Type B pancreatic cell (in vitro differentiated cells): ENCODE data around the gene SPRY4. TPM values are rescaled to one million over a fixed set of nuclear protein-coding genes. Genes with fewer than 3 reads are reported as not detected.
"Not testable (repeated sequence)": the region's sequence is repeated elsewhere in the genome, so short reads cannot be mapped to it uniquely, and the experiment has no call there.

Source experiments
- DNase-seq: peaks from one replicate; pipeline ENCODE4 v3.0.0; 2021; ENCODE audit warnings: mixed read lengths; ENCODE audit not compliant: unreplicated experiment; ENCODE audit errors: extremely low spot score
- H3K27ac Mint-ChIP-seq: 2 replicates; pipeline ENCODE4 v1.8.0; 2021; ENCODE audit warnings: mild to moderate bottlenecking, mixed read lengths
- H3K27me3 Mint-ChIP-seq: 2 replicates; pipeline ENCODE4 v1.8.0; 2021; ENCODE audit warnings: mixed read lengths
- H3K36me3 Mint-ChIP-seq: 2 replicates; pipeline ENCODE4 v1.8.0; 2021; ENCODE audit warnings: mixed read lengths
- H3K4me1 Mint-ChIP-seq: one replicate; pipeline ENCODE4 v1.8.0; 2021; ENCODE audit warnings: mixed read lengths; ENCODE audit not compliant: unreplicated experiment
- H3K4me3 Mint-ChIP-seq: 2 replicates; pipeline ENCODE4 v1.8.0; 2021; ENCODE audit warnings: mild to moderate bottlenecking, mixed read lengths
- H3K9me3 Mint-ChIP-seq: 2 replicates; pipeline ENCODE4 v1.8.0; 2021; ENCODE audit warnings: mixed read lengths
- total RNA-seq: library from RNA; stranded (reverse); gene quantifications from 2 replicates; pipeline ENCODE4 v1.2.1, GENCODE V29; 2021; ENCODE audit warnings: low replicate concordance
- TF ChIP-seq, protein P1 (sequence below): fragments of 200-600 bp; sonication (generic); conservative IDR thresholded peaks from 2 replicates; pipeline ENCODE4 v1.5.0; 2021; ENCODE audit warnings: antibody characterized with exemption, mild to moderate bottlenecking

Gene SPRY4
- total RNA-seq, 1 donor from 2014 or later: 20.7 TPM

GRCh38 chr5:142343531-142343930 lies 18.7 kb upstream of the SPRY4 start:
- H3K4me1 Mint-ChIP-seq: no peaks in the 10 kb centered on the region
- DNase-seq: no peak
- H3K27me3 Mint-ChIP-seq: no peaks in the 10 kb centered on the region
- peaks cover 5% of the 10 kb centered on the region for H3K36me3 Mint-ChIP-seq
- H3K9me3 Mint-ChIP-seq: peaks cover 11% of the 10 kb centered on the region
- H3K27ac Mint-ChIP-seq: no peak overlapping the region
- TF ChIP-seq, protein P1, sequence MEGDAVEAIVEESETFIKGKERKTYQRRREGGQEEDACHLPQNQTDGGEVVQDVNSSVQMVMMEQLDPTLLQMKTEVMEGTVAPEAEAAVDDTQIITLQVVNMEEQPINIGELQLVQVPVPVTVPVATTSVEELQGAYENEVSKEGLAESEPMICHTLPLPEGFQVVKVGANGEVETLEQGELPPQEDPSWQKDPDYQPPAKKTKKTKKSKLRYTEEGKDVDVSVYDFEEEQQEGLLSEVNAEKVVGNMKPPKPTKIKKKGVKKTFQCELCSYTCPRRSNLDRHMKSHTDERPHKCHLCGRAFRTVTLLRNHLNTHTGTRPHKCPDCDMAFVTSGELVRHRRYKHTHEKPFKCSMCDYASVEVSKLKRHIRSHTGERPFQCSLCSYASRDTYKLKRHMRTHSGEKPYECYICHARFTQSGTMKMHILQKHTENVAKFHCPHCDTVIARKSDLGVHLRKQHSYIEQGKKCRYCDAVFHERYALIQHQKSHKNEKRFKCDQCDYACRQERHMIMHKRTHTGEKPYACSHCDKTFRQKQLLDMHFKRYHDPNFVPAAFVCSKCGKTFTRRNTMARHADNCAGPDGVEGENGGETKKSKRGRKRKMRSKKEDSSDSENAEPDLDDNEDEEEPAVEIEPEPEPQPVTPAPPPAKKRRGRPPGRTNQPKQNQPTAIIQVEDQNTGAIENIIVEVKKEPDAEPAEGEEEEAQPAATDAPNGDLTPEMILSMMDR: no peak
- no peak overlapping the region for H3K4me3 Mint-ChIP-seq

DNA sequence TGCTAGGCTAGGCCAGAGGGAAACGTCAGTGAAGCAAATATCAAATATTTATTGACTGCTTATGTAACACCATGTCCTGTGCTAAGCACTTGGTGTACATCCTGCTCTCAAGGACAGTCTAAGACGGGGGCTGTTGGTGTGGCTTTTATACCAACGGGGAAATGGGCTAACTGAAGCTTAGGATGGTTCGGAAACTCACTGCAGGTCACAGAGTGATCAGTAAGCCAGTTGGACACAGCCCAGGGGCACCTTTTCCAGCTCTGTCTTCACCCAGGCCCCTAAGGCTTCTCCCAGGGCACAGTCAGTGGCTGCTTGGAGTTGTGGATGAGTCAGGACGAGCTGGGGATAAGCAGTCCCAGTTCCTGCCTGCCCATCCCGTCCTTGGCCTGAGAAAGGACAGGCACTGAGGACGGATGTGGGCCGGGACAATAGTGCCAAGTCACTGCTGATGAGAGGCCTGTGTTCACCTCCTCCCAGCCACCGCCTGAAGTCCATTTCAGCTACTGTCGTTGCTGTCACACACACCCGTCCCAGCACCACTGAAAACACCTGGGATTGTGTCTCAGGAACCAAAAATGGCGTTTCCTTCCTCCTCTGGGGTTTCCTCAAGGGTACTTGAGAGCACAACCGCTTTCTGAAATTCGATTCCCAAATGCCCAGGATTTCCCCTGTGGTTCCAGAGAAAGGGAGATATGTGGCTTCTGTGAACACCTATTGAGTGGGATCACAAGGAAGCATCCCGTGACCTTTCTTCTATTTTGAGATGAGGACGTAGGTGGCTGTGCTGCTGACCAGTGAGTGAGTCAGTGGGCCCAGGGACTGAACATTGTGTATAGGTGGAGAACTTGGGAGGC lies 17.5 kb upstream of the SPRY4 start:
- Mint-ChIP-seq H3K27ac (no peak overlapping the region), H3K27me3 (no peaks in the 10 kb centered on the region), H3K4me3 (no peak overlapping the region), H3K9me3 (peaks cover 11% of the 10 kb centered on the region), H3K4me1 (no peaks in the 10 kb centered on the region), H3K36me3 (peaks cover 5% of the 10 kb centered on the region)
- DNase-seq: no peak
- TF ChIP-seq, protein P1: no peak

GRCh38 chr5:142339781-142340180 lies 15.0 kb upstream of the SPRY4 start:
- H3K36me3 Mint-ChIP-seq: peaks cover 5% of the 10 kb centered on the region
- no peak overlapping the region for H3K27ac Mint-ChIP-seq
- DNase-seq: no peak
- H3K4me3 Mint-ChIP-seq: no peak overlapping the region
- no peaks in the 10 kb centered on the region for H3K27me3 Mint-ChIP-seq
- H3K4me1 Mint-ChIP-seq: no peaks in the 10 kb centered on the region
- TF ChIP-seq, protein P1: no peak
- H3K9me3 Mint-ChIP-seq: peaks cover 10% of the 10 kb centered on the region

DNA sequence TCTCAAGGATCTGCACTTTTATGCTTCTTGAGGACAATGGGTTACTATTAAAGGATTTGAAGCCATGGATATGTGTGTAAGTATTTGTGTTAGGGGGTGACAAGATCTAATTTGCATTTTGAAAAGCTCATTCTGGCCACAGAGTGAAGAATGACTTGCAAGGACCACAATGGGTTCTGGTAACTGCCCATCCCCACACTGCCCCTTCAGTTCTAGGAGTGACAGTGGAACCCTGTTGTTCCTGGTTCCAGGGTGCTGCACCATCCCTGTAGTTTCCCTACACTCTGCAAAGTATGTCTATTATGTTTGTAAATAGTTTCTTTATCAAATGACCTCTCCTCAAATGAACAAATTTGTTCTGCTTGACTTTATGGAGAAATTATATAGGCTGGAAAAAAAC lies 9.7 kb upstream of the SPRY4 start:
- H3K36me3 Mint-ChIP-seq: no peaks in the 10 kb centered on the region
- DNase-seq: no peak
- TF ChIP-seq, protein P1: no peak
- H3K4me1 Mint-ChIP-seq: no peaks in the 10 kb centered on the region
- no peak overlapping the region for H3K4me3 Mint-ChIP-seq
- no peak overlapping the region for H3K27ac Mint-ChIP-seq
- H3K27me3 Mint-ChIP-seq: no peaks in the 10 kb centered on the region
- no peaks in the 10 kb centered on the region for H3K9me3 Mint-ChIP-seq

- not testable (repeated sequence) for H3K9me3 Mint-ChIP-seq, H3K4me1 Mint-ChIP-seq, H3K4me3 Mint-ChIP-seq, H3K27ac Mint-ChIP-seq, H3K27me3 Mint-ChIP-seq, H3K36me3 Mint-ChIP-seq, DNase-seq
Observed at GRCh38 chr5:142333749-142334148, 8.9 kb upstream of the SPRY4 start.

- DNase-seq: no peak
- Mint-ChIP-seq H3K27me3 (peaks cover 5% of the 10 kb centered on the region), H3K9me3 (no peaks in the 10 kb centered on the region), H3K36me3 (no peaks in the 10 kb centered on the region), H3K4me1 (peaks cover 24% of the 10 kb centered on the region), H3K27ac (no peak overlapping the region), H3K4me3 (no peak overlapping the region)
- TF ChIP-seq, protein P1: no peak
Observed at GRCh38 chr5:142330444-142330843, 5.6 kb upstream of the SPRY4 start.
